Heart left ventricle (tissue), 13 donors: ENCODE results near the gene OTUD7B.

Experiments
- CTCF ChIP-seq, 12 donors: fragments of 200-600 bp; sonication (generic) in 4 of 12; IDR thresholded peaks; one replicate each; pipeline versions ENCODE4 v1.5.0 to v1.8.0; 2018 to 2022; ENCODE audit warnings: antibody characterized with exemption in 12 of 12, mild to moderate bottlenecking in 5 of 12
- POLR2A ChIP-seq, 2 donors: fragments of 450-650 bp; IDR thresholded peaks; one replicate each; pipeline ENCODE4 v1.6.1; 2017; ENCODE audit warnings: antibody characterized with exemption in 2 of 2, mild to moderate bottlenecking in 2 of 2, moderate library complexity in 2 of 2
- donor health status: ischemic (EF 13 %, LVEDD 7.1; RV severe dilation, severe dysfunction).
- donor health status: DM: no; HTN: yes; CAD: no.
- donor health status: DM: no; HTN: no; CAD: no.
- donor health status: ischemic (EF 25% LVEDD 6.9; RV normal size, moderate dysfunction).
- donor health status: ischemic (EF 25% LVEDD 5.7; RV mildly dilated, moderate dysfunction).
- donor health status: ischemic (EF 35%, LVEDD 5.7; RV mildly dilated, moderate dysfunction).
- donor health status: nonischemic (EF 11% LVEDD 7.7; RV severe dilation, severe dysfunction).
- donor health status: DM: yes; HTN: yes; CAD: no.
- donor health status: PGD.
- donor health status: ischemic (EF 29% LVEDD 5.4; RV normal size, mild dysfunction).
- donor health status: nonischemic (EF 23%, LVEDD 6.1; RV moderate dilation, normal function).

- TF ChIP-seq CTCF (IDR thresholded peaks at IDR 0.05) (no peak), POLR2A (IDR thresholded peaks at IDR 0.05) (no peak)
These were observed 65.3 kb downstream of the OTUD7B start for GRCh38 chr1:149945206-149945605.
